Neural cell (in vitro differentiated cells): ENCODE data around the gene TP53TG5. TPM values are rescaled to one million over a fixed set of nuclear protein-coding genes. Genes with fewer than 3 reads are reported as not detected.

Experiments used
- H2AFZ ChIP-seq: fragments of 200-600, 300-800 bp; sonication (generic), shearing (Covaris generic); 2 replicates; pipeline ENCODE4 v1.6.0; 2014; ENCODE audit warnings: low read depth, mild to moderate bottlenecking, antibody characterized with exemption, low read length, moderate library complexity
- H3F3A ChIP-seq: fragments of 200-600 bp; shearing (Covaris generic); 2 replicates; pipeline ENCODE4 v1.6.1; 2016; ENCODE audit warnings: mild to moderate bottlenecking, moderate library complexity, mixed read lengths, antibody characterized with exemption, low read length; ENCODE audit not compliant: insufficient read depth, poor library complexity, severe bottlenecking
- H3K27ac ChIP-seq: fragments of 200-600, 300-800 bp; sonication (generic), shearing (Covaris generic); 2 replicates; pipeline ENCODE4 v1.5.1; 2014; ENCODE audit warnings: mild to moderate bottlenecking, low read length, moderate library complexity
- H3K27me3 ChIP-seq: fragments of 300-800, 200-600 bp; sonication (generic), shearing (Covaris generic); 2 replicates; pipeline ENCODE4 v1.6.0; 2014; ENCODE audit warnings: mild to moderate bottlenecking, low read depth, low read length, moderate library complexity; ENCODE audit not compliant: insufficient read depth
- H3K36me3 ChIP-seq: fragments of 300-800, 200-600 bp; sonication (generic), shearing (Covaris generic); 2 replicates; pipeline ENCODE4 v1.5.1; 2014; ENCODE audit warnings: mild to moderate bottlenecking, antibody characterized with exemption, low read length, moderate library complexity; ENCODE audit not compliant: insufficient read depth
- H3K4me2 ChIP-seq: fragments of 300-800, 200-600 bp; sonication (generic), shearing (Covaris generic); 2 replicates; pipeline ENCODE4 v1.6.0; 2014; ENCODE audit warnings: mild to moderate bottlenecking, low read length
- H3K4me3 ChIP-seq: fragments of 300-800, 200-600 bp; sonication (generic), shearing (Covaris generic); 2 replicates; pipeline ENCODE4 v1.5.1; 2014; ENCODE audit warnings: mild to moderate bottlenecking, low read length, moderate library complexity
- H3K79me2 ChIP-seq: fragments of 200-600 bp; shearing (Covaris generic); replicated peaks from 2 replicates; pipeline ENCODE4 v1.6.0; 2014; ENCODE audit warnings: mild to moderate bottlenecking, low read length, moderate library complexity; ENCODE audit not compliant: insufficient read depth
- H3K9ac ChIP-seq: fragments of 300-800, 200-600 bp; sonication (generic), shearing (Covaris generic); 2 replicates; pipeline ENCODE4 v1.6.1; 2016; ENCODE audit warnings: mild to moderate bottlenecking, low read length, mixed read lengths
- H3K9me2 ChIP-seq: fragments of 200-600 bp; shearing (Covaris generic); 2 replicates; pipeline ENCODE4 v1.6.1; 2016; ENCODE audit warnings: mild to moderate bottlenecking, low read length, mixed read lengths; ENCODE audit not compliant: insufficient read depth
- H3K9me3 ChIP-seq: fragments of 200-600, 300-800 bp; sonication (generic), shearing (Covaris generic); 2 replicates; pipeline ENCODE4 v1.6.1; 2016; ENCODE audit warnings: mild to moderate bottlenecking, mixed run types, low read length, moderate library complexity, mixed read lengths
- H4K20me1 ChIP-seq: fragments of 200-600 bp; shearing (Covaris generic); 2 replicates; pipeline ENCODE4 v1.6.1; 2016; ENCODE audit warnings: mild to moderate bottlenecking, mixed run types; ENCODE audit not compliant: insufficient read depth
- EP300 ChIP-seq: fragments of 450-650 bp; conservative IDR thresholded peaks from 2 replicates; pipeline ENCODE4 v1.6.1; 2014; ENCODE audit warnings: antibody characterized with exemption, mild to moderate bottlenecking, moderate library complexity; ENCODE audit not compliant: poor library complexity, severe bottlenecking
- EZH2 ChIP-seq: fragments of 200-600, 300-800 bp; shearing (Covaris generic), sonication (generic); IDR thresholded peaks from 2 replicates; pipeline ENCODE4 v1.6.1; 2014; ENCODE audit warnings: antibody characterized with exemption, low read length, borderline replicate concordance, mild to moderate bottlenecking; ENCODE audit not compliant: insufficient read depth, poor library complexity, severe bottlenecking
- MXI1 ChIP-seq: fragments of 450-650 bp; conservative IDR thresholded peaks from 2 replicates; pipeline ENCODE4 v1.6.1; 2014; ENCODE audit warnings: antibody characterized with exemption, mild to moderate bottlenecking; ENCODE audit not compliant: poor library complexity, severe bottlenecking
- POLR2AphosphoS5 ChIP-seq: IDR thresholded peaks from 2 replicates; pipeline ENCODE4 v1.6.1; 2012
- RAD21 ChIP-seq: fragments of 450-650 bp; conservative IDR thresholded peaks from 2 replicates; pipeline ENCODE4 v1.6.1; 2014; ENCODE audit warnings: antibody characterized with exemption, mild to moderate bottlenecking, moderate library complexity
- REST ChIP-seq: IDR thresholded peaks from 2 replicates; pipeline ENCODE4 v1.6.1; 2012; ENCODE audit warnings: borderline replicate concordance
- SMC3 ChIP-seq: fragments of 450-650 bp; conservative IDR thresholded peaks from 2 replicates; pipeline ENCODE4 v1.6.1; 2014; ENCODE audit warnings: antibody characterized with exemption, mild to moderate bottlenecking, moderate library complexity; ENCODE audit not compliant: poor library complexity
- TAF1 ChIP-seq: IDR thresholded peaks from 2 replicates; pipeline ENCODE4 v1.6.1; 2012; ENCODE audit warnings: low read depth
- polyA plus RNA-seq: library from polyadenylated mRNA; depleted of rRNA; stranded (reverse); fragments of >200 nt; gene quantifications from 2 replicates; pipeline ENCODE4 v1.2.3, GENCODE V29; 2014
- TF ChIP-seq, protein P1 (sequence below): fragments of 450-650 bp; IDR thresholded peaks from 2 replicates; pipeline ENCODE4 v1.5.1; 2014; ENCODE audit warnings: antibody characterized with exemption, mild to moderate bottlenecking, moderate library complexity; ENCODE audit not compliant: poor library complexity, severe bottlenecking

The TP53TG5 gene
- polyA plus RNA-seq, 1 donor from 2014 or later = not detected

DNA sequence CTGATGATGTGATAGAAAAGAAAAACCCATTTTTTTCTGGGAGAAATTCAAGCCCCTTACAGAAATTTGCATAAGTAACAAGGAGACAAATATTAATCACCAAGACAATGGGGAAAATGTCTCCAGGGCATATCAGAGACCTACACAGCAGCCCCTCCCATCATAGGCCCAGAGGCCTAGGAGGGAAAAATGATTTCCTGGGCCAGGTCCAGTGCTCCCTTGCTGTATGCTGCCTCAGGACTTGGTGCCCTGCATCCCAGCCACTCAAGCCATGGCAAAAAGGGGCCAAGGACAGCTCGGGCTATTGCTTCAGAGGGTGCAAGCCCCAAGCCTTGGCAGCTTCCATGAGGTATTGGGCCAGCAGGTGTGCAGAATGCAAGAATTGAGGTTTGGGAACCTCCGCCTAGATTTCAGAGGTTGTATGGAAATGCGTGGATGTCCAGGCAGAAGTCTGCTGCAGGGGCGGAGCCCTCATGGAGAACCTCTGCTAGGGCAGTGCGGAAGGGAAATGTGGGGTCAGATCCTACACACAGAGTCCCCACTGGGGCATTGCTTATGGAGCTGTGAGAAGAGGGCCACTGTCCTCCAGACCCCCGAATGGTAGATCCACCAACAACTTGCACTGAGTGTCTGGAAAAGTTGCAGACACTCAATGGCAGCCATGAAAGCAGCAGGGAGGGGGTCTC is 22.4 kb upstream of the TP53TG5 start:
- H4K20me1 ChIP-seq = no peaks in the 10 kb centered on the region
- H3K4me2 ChIP-seq = no peak overlapping the region
- no peak overlapping the region for H2AFZ ChIP-seq
- H3K36me3 ChIP-seq = no peaks in the 10 kb centered on the region
- no peaks in the 10 kb centered on the region for H3K9me2 ChIP-seq
- no peaks in the 10 kb centered on the region for H3F3A ChIP-seq
- peaks cover 3% of the 10 kb centered on the region for H3K27me3 ChIP-seq
- no peak overlapping the region for H3K4me3 ChIP-seq
- H3K79me2 ChIP-seq = no peaks in the 10 kb centered on the region
- H3K9ac ChIP-seq = no peak overlapping the region
- TF ChIP-seq, protein P1, sequence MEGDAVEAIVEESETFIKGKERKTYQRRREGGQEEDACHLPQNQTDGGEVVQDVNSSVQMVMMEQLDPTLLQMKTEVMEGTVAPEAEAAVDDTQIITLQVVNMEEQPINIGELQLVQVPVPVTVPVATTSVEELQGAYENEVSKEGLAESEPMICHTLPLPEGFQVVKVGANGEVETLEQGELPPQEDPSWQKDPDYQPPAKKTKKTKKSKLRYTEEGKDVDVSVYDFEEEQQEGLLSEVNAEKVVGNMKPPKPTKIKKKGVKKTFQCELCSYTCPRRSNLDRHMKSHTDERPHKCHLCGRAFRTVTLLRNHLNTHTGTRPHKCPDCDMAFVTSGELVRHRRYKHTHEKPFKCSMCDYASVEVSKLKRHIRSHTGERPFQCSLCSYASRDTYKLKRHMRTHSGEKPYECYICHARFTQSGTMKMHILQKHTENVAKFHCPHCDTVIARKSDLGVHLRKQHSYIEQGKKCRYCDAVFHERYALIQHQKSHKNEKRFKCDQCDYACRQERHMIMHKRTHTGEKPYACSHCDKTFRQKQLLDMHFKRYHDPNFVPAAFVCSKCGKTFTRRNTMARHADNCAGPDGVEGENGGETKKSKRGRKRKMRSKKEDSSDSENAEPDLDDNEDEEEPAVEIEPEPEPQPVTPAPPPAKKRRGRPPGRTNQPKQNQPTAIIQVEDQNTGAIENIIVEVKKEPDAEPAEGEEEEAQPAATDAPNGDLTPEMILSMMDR = no peak
- TF ChIP-seq SMC3 (no peak), EZH2 (no peak), EP300 (no peak), MXI1 (no peak), RAD21 (no peak), TAF1 (no peak), REST (no peak), POLR2AphosphoS5 (no peak)
- no peak overlapping the region for H3K27ac ChIP-seq
- H3K9me3 ChIP-seq = peaks cover 7% of the 10 kb centered on the region

DNA sequence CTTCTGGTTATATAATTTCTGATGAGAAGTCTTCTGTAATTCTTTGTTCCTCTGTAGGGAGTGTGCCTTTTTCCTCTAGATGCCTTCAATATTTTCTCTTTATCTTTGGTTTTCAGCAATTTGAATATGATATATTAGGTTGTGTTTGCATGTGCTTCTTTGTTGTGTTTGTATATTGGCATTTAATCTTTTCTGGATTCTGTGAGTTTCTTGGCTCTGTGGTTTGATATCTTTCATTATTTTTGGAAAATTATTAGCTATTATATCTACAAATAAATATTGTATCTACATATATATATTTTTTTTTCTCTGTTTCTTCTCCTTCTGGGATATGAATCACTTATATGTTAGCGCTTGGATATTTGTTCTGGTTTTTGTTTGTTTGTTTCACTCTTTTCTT is 20.9 kb upstream of the TP53TG5 start:
- Histone ChIP-seq H3K4me3 (no peak overlapping the region), H3K27ac (no peak overlapping the region), H2AFZ (no peak overlapping the region), H3K4me2 (no peak overlapping the region), H3K9me2 (no peaks in the 10 kb centered on the region), H3F3A (no peaks in the 10 kb centered on the region), H3K27me3 (no peaks in the 10 kb centered on the region), H4K20me1 (no peaks in the 10 kb centered on the region), H3K79me2 (no peaks in the 10 kb centered on the region), H3K9me3 (peaks cover 7% of the 10 kb centered on the region), H3K36me3 (no peaks in the 10 kb centered on the region), H3K9ac (no peak overlapping the region)
- TF ChIP-seq MXI1 (no peak), POLR2AphosphoS5 (no peak), TAF1 (no peak), EP300 (no peak), RAD21 (no peak), REST (no peak), EZH2 (no peak)
- TF ChIP-seq, protein P1 = no peak
